ENCODE measurements around the gene ZBTB16. TPM values are rescaled to one million over a fixed set of nuclear protein-coding genes. Genes with fewer than 3 reads are reported as not detected.

The ZBTB16 gene
- total and polyA plus RNA-seq, 2 donors (not counting 3 experiments of a cell fraction or from before 2014, with no cell fraction given): 9.8 to 20.3 TPM

DNA sequence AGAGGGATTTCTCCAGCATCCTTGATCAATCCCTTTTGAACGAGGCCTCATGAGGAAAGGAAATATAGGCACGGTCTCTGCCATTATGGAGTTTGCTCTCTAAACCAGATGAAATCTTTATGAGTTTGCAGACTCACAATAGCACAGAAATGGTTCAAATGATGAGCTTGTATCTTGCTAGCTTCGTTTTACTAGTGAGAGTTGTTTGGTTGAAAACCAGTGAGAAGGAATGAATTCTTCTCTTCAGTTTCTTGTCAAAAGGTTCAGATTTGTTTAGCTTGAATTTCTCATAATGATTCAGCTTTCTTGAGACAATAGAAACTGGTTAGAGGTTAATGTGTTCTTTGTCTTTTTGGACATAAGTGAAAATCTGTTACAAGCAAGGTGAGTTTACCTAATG, 92.7 kb downstream of the ZBTB16 start:
- H3K4me3 ChIP-seq (replicated peaks in 1 of 3; ENCODE audit: insufficient read depth in 1 of 3, low read depth in 1 of 3, low read length in 3 of 3): no peak overlapping the region

More for the DNA sequence above, 92.7 kb downstream of the ZBTB16 start:
- no peaks in the 10 kb centered on the region for H3K79me2 ChIP-seq (ENCODE audit: control insufficient read depth, insufficient read depth, low read length)
- ChIA-PET POLR2A (no interaction called here), CTCF (interaction anchor here (0.9 kb wide), 1 partner anchor 20 kb away, joined by 3 read pairs; no protein-coding TSS in a partner anchor)
- no peak overlapping the region for H3K4me2 ChIP-seq (ENCODE audit: insufficient read depth, low read length)
- H3K4me1 ChIP-seq (ENCODE audit: control insufficient read depth, extremely low read depth, insufficient read depth, low read length): peaks cover 7% of the 10 kb centered on the region
- no TSS peak for BruUV-seq (replicated peaks)
- DNase-seq (ENCODE audit: low read depth, low spot score): no peak
- peak; percentile 18 for FAIRE-seq
- no peak overlapping the region for H2AFZ ChIP-seq (ENCODE audit: low read depth, low read length)
- H3K36me3 ChIP-seq (ENCODE audit: control insufficient read depth in 2 of 2, extremely low read depth in 1 of 2, insufficient read depth in 2 of 2, low read length in 2 of 2): peaks cover 0 to 2% of the 10 kb centered on the region in 2 experiments
- no peaks in the 10 kb centered on the region for H4K20me1 ChIP-seq (replicated peaks; ENCODE audit: control insufficient read depth, extremely low read depth, insufficient read depth, low read length)
- TF ChIP-seq FOS (IDR thresholded peaks at IDR 0.05; ENCODE audit: borderline replicate concordance, insufficient read depth, low read length) (no peak), CTCF (IDR thresholded peaks at IDR 0.05; ENCODE audit: extremely low read depth in 1 of 2, insufficient read depth in 1 of 2, low read depth in 1 of 2, low read length in 2 of 2) (no peak), POLR2A (IDR thresholded peaks at IDR 0.05; ENCODE audit: low read depth, low read length) (no peak), POLR2AphosphoS5 (IDR thresholded peaks at IDR 0.05; ENCODE audit: insufficient read depth, low read depth, low read length) (no peak), EZH2 (IDR thresholded peaks at IDR 0.05; ENCODE audit: borderline replicate concordance, low read depth, low read length, severe bottlenecking) (no peak), MYC (IDR thresholded peaks at IDR 0.05; ENCODE audit: low read depth, low read length) (no peak)
- TF ChIP-seq, protein P1, sequence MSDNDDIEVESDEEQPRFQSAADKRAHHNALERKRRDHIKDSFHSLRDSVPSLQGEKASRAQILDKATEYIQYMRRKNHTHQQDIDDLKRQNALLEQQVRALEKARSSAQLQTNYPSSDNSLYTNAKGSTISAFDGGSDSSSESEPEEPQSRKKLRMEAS (IDR thresholded peaks at IDR 0.05; ENCODE audit: insufficient read depth, insufficient read length): no peak
- dilution Hi-C loops (cut with MboI; ENCODE audit: extremely low pct_ligation_motif_present, low sequenced_read_pairs) (no loop called here), intact Hi-C loops (cut with micrococcal nuclease) (no loop called here)
- no peaks in the 10 kb centered on the region for H3K27me3 ChIP-seq (ENCODE audit: control insufficient read depth in 2 of 2, insufficient read depth in 2 of 2, low read length in 2 of 2)
- H3K9me1 ChIP-seq (replicated peaks; ENCODE audit: control insufficient read depth, extremely low read depth, insufficient read depth, low read length): no peaks in the 10 kb centered on the region
- no peak overlapping the region for H3K27ac ChIP-seq (ENCODE audit: insufficient read depth, low read depth, low read length)
- no peaks in the 10 kb centered on the region for H3K9me3 ChIP-seq (replicated peaks; ENCODE audit: control insufficient read depth, insufficient read depth, low read length)
- no peak overlapping the region for H3K9ac ChIP-seq (replicated peaks; ENCODE audit: extremely low read depth, insufficient read depth, low read length)

All from endothelial cell of umbilical vein (primary cell).